Heart left ventricle (tissue), 13 donors: ENCODE measurements around the gene TXNDC5.

Experiments
- POLR2A ChIP-seq, 2 donors: fragments of 450-650 bp; IDR thresholded peaks; one replicate each; pipeline ENCODE4 v1.6.1; 2017; ENCODE audit warnings: antibody characterized with exemption in 2 of 2, mild to moderate bottlenecking in 2 of 2, moderate library complexity in 2 of 2
- TF ChIP-seq, protein P1 (sequence below), 12 donors: fragments of 200-600 bp; sonication (generic) in 4 of 12; IDR thresholded peaks; one replicate each; pipeline versions ENCODE4 v1.5.0 to v1.8.0; 2018 to 2022; ENCODE audit warnings: antibody characterized with exemption in 12 of 12, mild to moderate bottlenecking in 5 of 12
- donor health status: ischemic (EF 13 %, LVEDD 7.1; RV severe dilation, severe dysfunction).
- donor health status: DM: no; HTN: yes; CAD: no.
- donor health status: DM: no; HTN: no; CAD: no.
- donor health status: ischemic (EF 25% LVEDD 6.9; RV normal size, moderate dysfunction).
- donor health status: ischemic (EF 25% LVEDD 5.7; RV mildly dilated, moderate dysfunction).
- donor health status: ischemic (EF 35%, LVEDD 5.7; RV mildly dilated, moderate dysfunction).
- donor health status: nonischemic (EF 11% LVEDD 7.7; RV severe dilation, severe dysfunction).
- donor health status: DM: yes; HTN: yes; CAD: no.
- donor health status: PGD.
- donor health status: ischemic (EF 29% LVEDD 5.4; RV normal size, mild dysfunction).
- donor health status: nonischemic (EF 23%, LVEDD 6.1; RV moderate dilation, normal function).

DNA sequence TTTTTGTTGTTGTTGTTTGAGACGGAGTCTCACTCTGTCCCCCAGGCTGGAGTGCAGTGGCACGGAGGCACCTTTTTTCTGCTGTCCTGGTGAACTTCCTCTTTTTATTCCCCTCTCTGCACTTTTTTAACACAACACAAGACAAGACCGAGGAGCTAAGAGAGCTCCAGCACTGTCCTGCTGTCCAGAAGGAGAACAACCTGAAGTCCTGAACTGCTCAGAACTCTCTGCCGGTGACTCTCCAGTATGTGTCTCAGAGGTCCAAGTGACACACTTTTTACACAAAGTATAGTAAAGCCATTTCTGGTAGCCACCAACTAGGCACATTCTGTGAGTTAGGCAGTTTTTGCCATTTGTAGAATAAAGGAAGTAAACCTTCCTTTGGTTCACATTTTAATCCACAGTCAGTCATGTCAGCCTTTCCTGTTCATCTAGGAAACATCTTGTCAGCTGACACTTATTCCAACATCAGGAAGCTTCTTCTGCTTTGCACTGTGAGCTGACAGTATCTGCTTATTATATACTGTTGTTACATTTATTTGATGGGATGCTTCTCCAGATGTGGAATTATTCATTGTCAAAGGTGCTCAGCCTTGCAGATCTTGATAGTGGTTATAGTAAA is 28.1 kb upstream of the TXNDC5 start:
- TF ChIP-seq, protein P1, sequence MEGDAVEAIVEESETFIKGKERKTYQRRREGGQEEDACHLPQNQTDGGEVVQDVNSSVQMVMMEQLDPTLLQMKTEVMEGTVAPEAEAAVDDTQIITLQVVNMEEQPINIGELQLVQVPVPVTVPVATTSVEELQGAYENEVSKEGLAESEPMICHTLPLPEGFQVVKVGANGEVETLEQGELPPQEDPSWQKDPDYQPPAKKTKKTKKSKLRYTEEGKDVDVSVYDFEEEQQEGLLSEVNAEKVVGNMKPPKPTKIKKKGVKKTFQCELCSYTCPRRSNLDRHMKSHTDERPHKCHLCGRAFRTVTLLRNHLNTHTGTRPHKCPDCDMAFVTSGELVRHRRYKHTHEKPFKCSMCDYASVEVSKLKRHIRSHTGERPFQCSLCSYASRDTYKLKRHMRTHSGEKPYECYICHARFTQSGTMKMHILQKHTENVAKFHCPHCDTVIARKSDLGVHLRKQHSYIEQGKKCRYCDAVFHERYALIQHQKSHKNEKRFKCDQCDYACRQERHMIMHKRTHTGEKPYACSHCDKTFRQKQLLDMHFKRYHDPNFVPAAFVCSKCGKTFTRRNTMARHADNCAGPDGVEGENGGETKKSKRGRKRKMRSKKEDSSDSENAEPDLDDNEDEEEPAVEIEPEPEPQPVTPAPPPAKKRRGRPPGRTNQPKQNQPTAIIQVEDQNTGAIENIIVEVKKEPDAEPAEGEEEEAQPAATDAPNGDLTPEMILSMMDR (IDR thresholded peaks at IDR 0.05), result no peak
- TF ChIP-seq POLR2A (IDR thresholded peaks at IDR 0.05), result no peak
